Measurements from ENCODE around the gene FAM222A. TPM values are rescaled to one million over a fixed set of nuclear protein-coding genes. Genes with fewer than 3 reads are reported as not detected.
A peak's percentile ranks its signal among the peaks of the same experiment; 100 is the strongest.

The FAM222A gene
- polyA plus RNA-seq, 1 donor from 2014 or later = 8.5 TPM

DNA sequence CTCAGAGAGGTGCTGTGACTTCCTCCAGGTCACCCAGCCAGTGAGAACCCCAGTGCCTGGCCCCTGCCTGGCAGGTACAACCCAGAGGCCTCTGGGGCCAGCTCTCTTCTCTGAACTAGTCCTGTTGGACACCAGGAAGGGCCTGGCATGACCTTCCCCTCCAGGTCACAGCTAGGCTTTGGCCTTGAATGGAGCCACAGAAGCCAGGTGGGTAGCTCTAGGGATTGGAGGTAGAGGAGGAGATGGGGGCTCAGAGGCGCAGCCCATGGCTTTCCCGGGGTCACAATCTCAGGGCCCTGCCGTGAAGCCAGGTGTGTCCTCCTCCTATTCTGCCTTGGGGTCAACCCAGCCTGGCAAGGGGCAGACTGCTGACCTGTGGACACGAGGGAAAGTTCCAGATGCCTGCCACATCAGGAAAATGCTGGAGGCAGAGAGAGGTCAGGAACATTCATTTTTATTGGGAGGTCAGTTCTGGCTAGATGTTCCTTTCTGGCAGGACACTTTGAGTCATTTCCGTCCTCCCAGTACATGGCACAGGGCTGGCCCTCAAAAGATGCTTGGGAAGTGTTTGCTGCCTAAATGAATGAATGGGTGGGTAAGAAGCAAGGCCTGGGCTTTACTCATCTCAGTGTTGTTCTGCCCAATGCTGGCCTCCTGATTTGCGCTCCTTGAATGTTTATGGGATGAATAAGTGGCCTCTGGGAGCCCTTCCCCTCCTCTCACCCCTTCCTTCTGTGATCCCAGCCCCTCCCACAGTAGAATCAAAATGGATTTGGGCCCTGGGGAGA lies 25.4 kb downstream of the FAM222A start:
- no peaks in the 10 kb centered on the region for H3K36me3 ChIP-seq (ENCODE audit: insufficient read depth, low read length)
- H4K20me1 ChIP-seq (ENCODE audit: insufficient read depth) = no peaks in the 10 kb centered on the region
- peak overlapping the region; percentile 90 for H3K27ac ChIP-seq (ENCODE audit: low read length)
- TF ChIP-seq RAD21 (conservative IDR thresholded peaks at IDR 0.05) (no peak), POLR2AphosphoS5 (IDR thresholded peaks at IDR 0.05) (no peak), CTCF (IDR thresholded peaks at IDR 0.05; ENCODE audit: poor library complexity, severe bottlenecking) (no peak), EP300 (conservative IDR thresholded peaks at IDR 0.05; ENCODE audit: poor library complexity, severe bottlenecking) (no peak), EZH2 (IDR thresholded peaks at IDR 0.05; ENCODE audit: borderline replicate concordance, insufficient read depth, low read length, poor library complexity, severe bottlenecking) (no peak), MXI1 (conservative IDR thresholded peaks at IDR 0.05; ENCODE audit: poor library complexity, severe bottlenecking) (no peak)
- TF ChIP-seq, protein P1, sequence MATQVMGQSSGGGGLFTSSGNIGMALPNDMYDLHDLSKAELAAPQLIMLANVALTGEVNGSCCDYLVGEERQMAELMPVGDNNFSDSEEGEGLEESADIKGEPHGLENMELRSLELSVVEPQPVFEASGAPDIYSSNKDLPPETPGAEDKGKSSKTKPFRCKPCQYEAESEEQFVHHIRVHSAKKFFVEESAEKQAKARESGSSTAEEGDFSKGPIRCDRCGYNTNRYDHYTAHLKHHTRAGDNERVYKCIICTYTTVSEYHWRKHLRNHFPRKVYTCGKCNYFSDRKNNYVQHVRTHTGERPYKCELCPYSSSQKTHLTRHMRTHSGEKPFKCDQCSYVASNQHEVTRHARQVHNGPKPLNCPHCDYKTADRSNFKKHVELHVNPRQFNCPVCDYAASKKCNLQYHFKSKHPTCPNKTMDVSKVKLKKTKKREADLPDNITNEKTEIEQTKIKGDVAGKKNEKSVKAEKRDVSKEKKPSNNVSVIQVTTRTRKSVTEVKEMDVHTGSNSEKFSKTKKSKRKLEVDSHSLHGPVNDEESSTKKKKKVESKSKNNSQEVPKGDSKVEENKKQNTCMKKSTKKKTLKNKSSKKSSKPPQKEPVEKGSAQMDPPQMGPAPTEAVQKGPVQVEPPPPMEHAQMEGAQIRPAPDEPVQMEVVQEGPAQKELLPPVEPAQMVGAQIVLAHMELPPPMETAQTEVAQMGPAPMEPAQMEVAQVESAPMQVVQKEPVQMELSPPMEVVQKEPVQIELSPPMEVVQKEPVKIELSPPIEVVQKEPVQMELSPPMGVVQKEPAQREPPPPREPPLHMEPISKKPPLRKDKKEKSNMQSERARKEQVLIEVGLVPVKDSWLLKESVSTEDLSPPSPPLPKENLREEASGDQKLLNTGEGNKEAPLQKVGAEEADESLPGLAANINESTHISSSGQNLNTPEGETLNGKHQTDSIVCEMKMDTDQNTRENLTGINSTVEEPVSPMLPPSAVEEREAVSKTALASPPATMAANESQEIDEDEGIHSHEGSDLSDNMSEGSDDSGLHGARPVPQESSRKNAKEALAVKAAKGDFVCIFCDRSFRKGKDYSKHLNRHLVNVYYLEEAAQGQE (IDR thresholded peaks at IDR 0.05; ENCODE audit: borderline replicate concordance) = no peak
- no peaks in the 10 kb centered on the region for H3K9me3 ChIP-seq (ENCODE audit: low read length)
- H3K4me3 ChIP-seq (ENCODE audit: low read length) = no peak overlapping the region
- H3K79me2 ChIP-seq (replicated peaks; ENCODE audit: insufficient read depth, low read length) = peaks cover 51% of the 10 kb centered on the region
- no peak overlapping the region for H2AFZ ChIP-seq (ENCODE audit: low read depth, low read length)
- H3K9ac ChIP-seq (ENCODE audit: low read length) = peak overlapping the region; percentile 2
- H3K4me2 ChIP-seq (ENCODE audit: low read length) = no peak overlapping the region
- no peaks in the 10 kb centered on the region for H3K9me2 ChIP-seq (ENCODE audit: insufficient read depth, low read length)
- H3F3A ChIP-seq (ENCODE audit: insufficient read depth, low read length, poor library complexity, severe bottlenecking) = peaks cover 11% of the 10 kb centered on the region
- no peaks in the 10 kb centered on the region for H3K27me3 ChIP-seq (ENCODE audit: insufficient read depth, low read depth, low read length)

GRCh38 chr12:109739747-109740693 lies 26.4 kb downstream of the FAM222A start:
- no peaks in the 10 kb centered on the region for H3K36me3 ChIP-seq (ENCODE audit: insufficient read depth, low read length)
- H3K79me2 ChIP-seq (replicated peaks; ENCODE audit: insufficient read depth, low read length) = peaks cover 48% of the 10 kb centered on the region
- no peak overlapping the region for H3K9ac ChIP-seq (ENCODE audit: low read length)
- H4K20me1 ChIP-seq (ENCODE audit: insufficient read depth) = no peaks in the 10 kb centered on the region
- no peaks in the 10 kb centered on the region for H3K27me3 ChIP-seq (ENCODE audit: insufficient read depth, low read depth, low read length)
- TF ChIP-seq EP300 (conservative IDR thresholded peaks at IDR 0.05; ENCODE audit: poor library complexity, severe bottlenecking) (no peak), MXI1 (conservative IDR thresholded peaks at IDR 0.05; ENCODE audit: poor library complexity, severe bottlenecking) (no peak), CTCF (IDR thresholded peaks at IDR 0.05; ENCODE audit: poor library complexity, severe bottlenecking) (peak; percentile 29), POLR2AphosphoS5 (IDR thresholded peaks at IDR 0.05) (no peak), EZH2 (IDR thresholded peaks at IDR 0.05; ENCODE audit: borderline replicate concordance, insufficient read depth, low read length, poor library complexity, severe bottlenecking) (no peak)
- H3F3A ChIP-seq (ENCODE audit: insufficient read depth, low read length, poor library complexity, severe bottlenecking) = peaks cover 11% of the 10 kb centered on the region
- H2AFZ ChIP-seq (ENCODE audit: low read depth, low read length) = no peak overlapping the region
- H3K4me3 ChIP-seq (ENCODE audit: low read length) = no peak overlapping the region
- peak overlapping the region; percentile 74 for H3K27ac ChIP-seq (ENCODE audit: low read length)
- no peaks in the 10 kb centered on the region for H3K9me3 ChIP-seq (ENCODE audit: low read length)
- H3K9me2 ChIP-seq (ENCODE audit: insufficient read depth, low read length) = no peaks in the 10 kb centered on the region
- H3K4me2 ChIP-seq (ENCODE audit: low read length) = no peak overlapping the region

All from neural cell (in vitro differentiated cells).